Stimulated activated CD4-positive, alpha-beta T cell treated with anti-CD3 and anti-CD28 coated beads, Interleukin-2, amount 100 ng/mL, for 24 hours (primary cell): ENCODE results near the gene COA1.
"Not testable (repeated sequence)": the region's sequence is repeated elsewhere in the genome, so short reads cannot be mapped to it uniquely, and the experiment has no call there.

Source experiments
- DNase-seq, 2 donors: peaks; one replicate each; pipeline ENCODE4 v3.0.0-alpha.2; 2020

Gene COA1

GRCh38 chr7:43649755-43650274 lies 79.5 kb downstream of the COA1 start:
- peak; percentile 49 to 54 for DNase-seq

GRCh38 chr7:43648473-43649406 lies 80.6 kb downstream of the COA1 start:
- peak; percentile 54 to 59 for DNase-seq

- peak; percentile 54 to 65 for DNase-seq
Measured at GRCh38 chr7:43647673-43648472, 81.5 kb downstream of the COA1 start.

GRCh38 chr7:43647339-43647672 lies 82.0 kb downstream of the COA1 start:
- DNase-seq: no peak

GRCh38 chr7:43646603-43647338 lies 82.6 kb downstream of the COA1 start:
- DNase-seq: no peak

- DNase-seq: no peak
Measured at GRCh38 chr7:43645699-43646226, 83.6 kb downstream of the COA1 start.

- DNase-seq: no peak
Measured at GRCh38 chr7:43643846-43644245, 85.5 kb downstream of the COA1 start.

DNA sequence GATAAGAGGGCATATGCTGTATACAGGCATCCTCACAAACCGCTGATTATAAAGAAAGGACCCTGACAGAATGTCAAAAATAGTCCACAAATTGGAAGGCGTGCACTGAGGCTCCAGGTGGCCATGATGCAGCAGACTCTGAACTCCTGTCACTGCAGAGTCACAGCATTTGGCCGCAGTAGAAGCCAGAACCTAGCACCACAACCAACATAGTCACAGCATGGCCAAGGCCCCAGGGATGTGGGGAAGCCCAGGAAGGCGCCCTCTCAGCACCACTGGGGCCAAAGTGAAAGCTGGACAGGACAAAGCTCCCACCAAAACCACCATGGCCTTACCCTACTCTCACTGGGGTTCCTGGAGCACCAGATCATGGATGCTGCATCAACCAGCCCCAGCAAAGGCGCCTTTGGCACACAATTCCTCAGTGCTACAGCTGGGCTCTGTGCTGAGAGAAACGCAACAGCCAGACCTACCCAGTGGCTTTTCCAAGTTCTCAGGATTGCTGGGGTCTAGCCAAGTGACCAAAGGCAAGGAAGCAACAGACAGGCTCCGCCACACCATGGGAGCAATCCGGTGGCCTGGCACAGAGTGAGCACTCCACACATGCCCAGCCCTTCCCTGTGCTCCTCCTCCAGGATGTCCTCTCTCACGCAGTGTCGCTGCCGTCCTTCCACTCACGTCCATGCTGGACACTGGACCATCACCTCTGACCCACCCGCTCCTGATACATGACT lies 86.3 kb downstream of the COA1 start:
- DNase-seq: no peak

DNA sequence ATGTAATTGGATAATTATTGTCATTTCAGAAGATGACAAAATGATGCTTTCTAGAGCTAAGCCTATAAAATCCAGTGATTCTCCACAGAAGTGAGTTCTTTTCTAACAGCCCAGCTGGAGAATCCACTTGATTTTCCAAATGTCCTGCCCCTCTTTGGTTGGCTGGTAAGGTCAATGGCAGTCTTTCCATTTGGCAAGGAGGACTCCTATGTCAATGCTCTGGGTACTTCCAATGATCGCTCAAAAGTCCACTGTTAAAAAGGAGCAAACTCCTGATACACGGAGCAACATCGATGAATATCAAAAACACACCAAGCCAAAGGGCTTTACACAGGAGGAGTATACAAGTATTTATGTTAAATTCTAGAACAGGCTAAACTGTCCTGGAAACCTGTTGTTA lies 88.6 kb downstream of the COA1 start:
- no peak for DNase-seq

GRCh38 chr7:43639858-43640491 lies 89.3 kb downstream of the COA1 start:
- DNase-seq: no peak

DNA sequence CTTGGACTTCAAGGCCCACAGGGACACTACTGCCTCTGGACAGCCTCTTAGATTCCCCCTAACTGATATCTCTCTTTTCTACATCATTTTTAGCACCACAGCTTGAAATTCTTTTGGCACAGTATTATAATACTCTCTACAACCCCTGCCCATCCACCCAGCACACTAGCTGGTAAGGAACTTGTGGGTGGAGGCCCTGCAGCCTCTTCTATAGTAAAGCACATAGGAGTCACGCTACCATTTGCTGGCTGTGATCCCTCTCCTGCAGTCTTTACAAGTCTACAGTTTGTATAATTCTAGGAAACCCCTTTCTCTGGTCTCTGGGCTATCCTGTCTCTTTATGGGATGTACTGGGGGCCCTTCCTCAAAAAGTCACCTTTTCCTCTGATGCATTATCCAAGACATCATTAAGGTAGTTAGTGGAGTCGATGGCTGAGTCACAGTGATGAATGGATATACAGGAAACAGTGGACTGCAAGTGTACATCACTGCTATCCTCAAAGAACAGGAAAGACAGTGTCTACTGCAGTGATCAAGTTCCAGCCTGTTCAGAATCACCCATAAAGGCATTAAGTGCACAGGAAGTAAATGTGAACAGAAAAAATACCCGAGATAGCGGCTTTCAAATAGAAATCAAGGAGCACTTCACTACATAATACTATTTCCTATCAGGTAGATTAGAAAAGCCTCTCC lies 92.1 kb downstream of the COA1 start:
- DNase-seq: no peak

DNA sequence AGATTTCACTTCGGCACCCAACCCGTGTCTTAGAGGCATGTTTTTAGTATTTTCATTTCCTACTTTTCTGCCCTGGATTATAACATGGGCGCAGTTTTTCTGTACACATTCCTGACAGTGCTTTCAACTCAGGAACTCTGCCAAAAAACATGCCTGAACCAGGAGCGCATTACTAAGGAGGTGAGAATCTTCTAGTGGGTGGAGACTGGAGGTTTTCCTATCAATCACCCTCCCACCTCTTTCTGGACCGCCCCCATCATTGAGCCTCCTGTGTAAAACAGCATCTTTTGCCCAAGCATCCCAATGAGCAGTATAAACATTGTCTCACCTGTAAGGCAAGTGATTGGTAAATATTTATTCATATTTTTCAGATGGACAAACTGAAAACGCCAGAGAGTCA lies 93.2 kb downstream of the COA1 start:
- no peak for DNase-seq

GRCh38 chr7:43634384-43634783 lies 94.9 kb downstream of the COA1 start:
- DNase-seq: no peak

- no peak for DNase-seq
Measured at GRCh38 chr7:43632746-43633145, 96.6 kb downstream of the COA1 start.

DNA sequence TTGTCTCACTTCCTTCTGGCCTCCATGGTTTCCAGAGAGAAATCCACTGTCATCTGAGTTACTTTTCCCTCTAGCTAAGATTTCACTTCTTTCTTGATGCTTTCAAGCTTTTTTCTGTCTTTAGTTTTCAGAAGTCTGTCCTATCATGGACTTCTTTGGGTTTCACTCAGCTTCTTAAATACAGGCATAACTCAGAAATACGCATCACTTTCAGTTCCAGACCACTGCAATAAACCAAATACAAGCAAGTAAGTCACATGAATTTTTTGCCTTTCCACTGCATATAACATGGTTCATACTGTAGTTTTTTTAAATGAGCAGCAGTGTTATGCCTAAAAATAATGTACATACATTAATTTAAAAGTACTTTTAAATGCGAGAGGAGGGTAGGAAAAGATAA lies 97.8 kb downstream of the COA1 start:
- no peak for DNase-seq

- no peak for DNase-seq
Measured at GRCh38 chr7:43630482-43630881, 98.8 kb downstream of the COA1 start.

- no peak for DNase-seq
Measured at GRCh38 chr7:43629857-43630256, 99.5 kb downstream of the COA1 start.

DNA sequence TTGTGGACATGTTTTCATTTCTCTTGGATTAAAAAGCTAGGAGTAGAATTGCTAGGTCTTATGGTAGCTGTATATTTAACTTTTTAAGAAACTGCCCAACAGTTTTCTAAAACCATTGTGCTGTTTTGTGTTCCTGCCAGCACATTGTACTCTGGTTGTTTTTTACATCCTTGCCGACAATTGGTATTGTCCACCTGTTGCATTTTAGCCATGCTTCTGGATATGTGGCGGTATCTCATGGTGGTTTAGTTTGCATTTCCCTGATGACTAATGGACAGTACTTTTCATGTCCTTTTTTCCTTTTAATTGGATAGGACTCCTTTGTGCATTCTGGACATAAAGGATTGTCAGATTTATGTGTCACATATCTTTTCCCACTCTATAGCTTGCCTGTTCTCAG lies 100.9 kb downstream of the COA1 start:
- DNase-seq: no peak

- not testable (repeated sequence) for DNase-seq
Measured at GRCh38 chr7:43627798-43628197, 101.5 kb downstream of the COA1 start.

DNA sequence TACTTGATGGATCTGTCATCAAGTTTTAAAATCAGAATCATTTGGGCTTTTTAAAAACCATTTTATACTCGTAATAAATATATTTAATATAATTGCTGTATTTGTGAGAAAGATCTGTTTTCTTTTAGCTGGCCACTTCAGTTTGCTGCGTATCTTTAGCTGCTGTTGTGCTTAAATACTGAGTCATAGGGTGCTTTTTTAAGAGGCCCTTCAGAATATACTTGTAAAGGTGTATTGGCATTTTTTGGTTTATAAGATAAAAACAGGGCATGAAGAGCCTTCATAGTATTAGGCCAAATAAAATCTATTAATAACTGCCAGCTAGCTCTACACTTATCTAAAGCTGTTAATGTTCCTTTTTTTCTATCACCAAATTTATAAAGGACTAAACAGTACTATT lies 102.6 kb downstream of the COA1 start:
- DNase-seq: no peak

DNA sequence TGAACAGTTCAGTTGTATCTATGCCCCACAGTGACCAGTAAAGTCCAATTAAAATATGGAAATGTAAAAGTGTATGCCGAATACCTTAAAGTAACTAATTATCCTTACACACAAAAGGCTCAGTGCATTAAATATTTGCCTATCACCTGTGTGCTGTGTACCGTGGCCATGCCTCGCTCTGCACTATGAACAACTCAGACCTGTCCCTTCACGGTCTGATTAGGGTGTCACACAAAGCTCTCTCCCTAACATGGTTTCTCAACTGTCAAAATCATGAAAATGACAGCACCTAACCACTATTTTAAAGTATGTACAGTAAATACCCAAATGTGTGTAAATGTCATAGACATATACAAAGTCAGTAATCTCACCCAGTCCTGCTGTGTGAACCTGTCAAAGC lies 103.3 kb downstream of the COA1 start:
- no peak for DNase-seq
